Measurements from ENCODE around the gene HRH3.

DNA sequence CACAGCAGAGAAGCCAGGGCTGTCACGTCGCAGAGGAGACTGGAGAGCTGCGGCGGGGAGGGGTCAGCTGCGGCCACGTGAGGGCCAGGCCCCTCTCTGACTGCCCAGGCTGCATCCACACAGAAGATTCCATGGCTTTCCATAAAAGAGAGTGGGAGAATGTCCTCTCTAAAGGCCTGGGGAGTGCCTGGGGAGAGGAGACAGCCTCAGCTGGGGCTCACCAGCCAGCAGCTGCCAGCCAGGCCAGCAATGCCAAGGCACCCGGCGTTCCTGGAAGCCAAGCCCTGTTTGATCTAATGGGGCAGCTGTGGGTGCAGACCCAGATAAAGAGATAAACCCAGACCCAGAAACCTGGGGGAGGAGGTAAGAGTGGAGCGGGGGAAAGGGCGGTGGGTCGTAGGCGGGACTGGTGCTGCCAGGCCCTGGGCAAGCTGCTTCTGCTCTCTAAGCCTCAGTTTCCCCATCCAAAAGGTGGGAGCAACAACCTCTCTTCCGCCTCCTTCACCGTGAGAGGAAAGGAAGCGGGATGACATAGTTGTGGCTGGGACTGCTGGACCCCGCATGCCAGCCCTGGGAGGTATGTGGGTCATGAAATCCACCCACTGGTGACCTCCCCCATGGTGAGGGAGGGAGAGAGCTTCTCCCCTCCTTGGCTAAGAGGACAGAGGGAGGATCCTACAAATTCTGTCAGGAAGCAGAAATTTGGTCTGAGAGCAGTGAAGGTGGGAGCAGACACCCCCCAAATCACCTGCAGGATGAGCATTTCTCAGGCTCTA is 15.1 kb upstream of the HRH3 start:
- TF ChIP-seq POLR2A (IDR thresholded peaks at IDR 0.05), result no peak
- TF ChIP-seq, protein P1, sequence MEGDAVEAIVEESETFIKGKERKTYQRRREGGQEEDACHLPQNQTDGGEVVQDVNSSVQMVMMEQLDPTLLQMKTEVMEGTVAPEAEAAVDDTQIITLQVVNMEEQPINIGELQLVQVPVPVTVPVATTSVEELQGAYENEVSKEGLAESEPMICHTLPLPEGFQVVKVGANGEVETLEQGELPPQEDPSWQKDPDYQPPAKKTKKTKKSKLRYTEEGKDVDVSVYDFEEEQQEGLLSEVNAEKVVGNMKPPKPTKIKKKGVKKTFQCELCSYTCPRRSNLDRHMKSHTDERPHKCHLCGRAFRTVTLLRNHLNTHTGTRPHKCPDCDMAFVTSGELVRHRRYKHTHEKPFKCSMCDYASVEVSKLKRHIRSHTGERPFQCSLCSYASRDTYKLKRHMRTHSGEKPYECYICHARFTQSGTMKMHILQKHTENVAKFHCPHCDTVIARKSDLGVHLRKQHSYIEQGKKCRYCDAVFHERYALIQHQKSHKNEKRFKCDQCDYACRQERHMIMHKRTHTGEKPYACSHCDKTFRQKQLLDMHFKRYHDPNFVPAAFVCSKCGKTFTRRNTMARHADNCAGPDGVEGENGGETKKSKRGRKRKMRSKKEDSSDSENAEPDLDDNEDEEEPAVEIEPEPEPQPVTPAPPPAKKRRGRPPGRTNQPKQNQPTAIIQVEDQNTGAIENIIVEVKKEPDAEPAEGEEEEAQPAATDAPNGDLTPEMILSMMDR (IDR thresholded peaks at IDR 0.05), result no peak
